T-cell (primary cell): Measurements from ENCODE around the gene BPIFB2. TPM values are rescaled to one million over a fixed set of nuclear protein-coding genes. Genes with fewer than 3 reads are reported as not detected.

Experiments
- ATAC-seq, 4 experiments: fragments of 200-7000 bp in 3 of 4; fragments of 150-1000 bp in 1 of 4; cut with Tn5 transposase; replicated peaks in 1 of 4; 1 replicate in 3 of 4; 2 replicates in 1 of 4; pipeline ENCODE4 v1.10.0; 2021; ENCODE audit warnings: moderate library complexity in 3 of 4, mild to moderate bottlenecking in 2 of 4, moderate number of reproducible peaks in 1 of 4
- CTCF ChIA-PET, 2 donors: fragments of 300-600 bp; sonication (Branson Sonifier 250); formaldehyde crosslinking; loops; one replicate each; lab custom pipeline; 2022; ENCODE audit warnings: antibody characterized with exemption in 2 of 2; lab: Charles Lee
- POLR2A ChIA-PET, 2 donors: fragments of 300-600 bp; sonication (Branson Sonifier 250); formaldehyde crosslinking; loops; one replicate each; lab custom pipeline; 2022; ENCODE audit warnings: antibody characterized with exemption in 2 of 2; lab: Charles Lee
- DNase-seq, 35 experiments: peaks; one replicate each; pipeline versions ENCODE4 v3.0.0 to v3.0.0-alpha.2; 2013 to 2023
- H3K27ac ChIP-seq: one replicate; pipeline ENCODE4 v1.5.1; 2013; ENCODE audit warnings: low read length
- H3K27me3 ChIP-seq, 2 experiments: replicated peaks in 1 of 2; 1 replicate in 1 of 2; 2 replicates in 1 of 2; pipeline versions ENCODE4 v1.6.1 to v1.7.0; 2013; ENCODE audit warnings: low read length in 1 of 2, mixed read lengths in 1 of 2; ENCODE audit not compliant: control insufficient read depth in 2 of 2, insufficient read depth in 2 of 2; ENCODE audit errors: extremely low read depth in 1 of 2
- H3K36me3 ChIP-seq, 2 donors: 1 replicate in 1 of 2; 2 replicates in 1 of 2; pipeline versions ENCODE4 v1.6.1 to v1.7.0; 2013; ENCODE audit warnings: low read length in 1 of 2; ENCODE audit not compliant: control insufficient read depth in 2 of 2, insufficient read depth in 1 of 2; ENCODE audit errors: extremely low read depth in 1 of 2
- H3K4me1 ChIP-seq, 2 experiments: 1 replicate in 1 of 2; 2 replicates in 1 of 2; pipeline versions ENCODE4 v1.6.1 to v1.7.0; 2013; ENCODE audit warnings: low read length in 2 of 2, mixed read lengths in 1 of 2; ENCODE audit not compliant: insufficient read depth in 2 of 2, control insufficient read depth in 1 of 2; ENCODE audit errors: extremely low read depth in 1 of 2
- H3K4me3 ChIP-seq, 2 donors: 1 replicate in 1 of 2; 2 replicates in 1 of 2; pipeline versions ENCODE4 v1.5.1 to v1.7.0; 2013; ENCODE audit warnings: mild to moderate bottlenecking in 2 of 2, low read length in 1 of 2, moderate library complexity in 1 of 2; ENCODE audit not compliant: control insufficient read depth in 1 of 2; ENCODE audit errors: extremely low read depth in 1 of 2
- H3K9me3 ChIP-seq: 2 replicates; pipeline ENCODE4 v1.7.0; 2013
- H3K27ac Mint-ChIP-seq, 2 donors: one replicate each; pipeline ENCODE4 v1.8.0; 2020 to 2021; ENCODE audit warnings: mild to moderate bottlenecking in 2 of 2, mixed read lengths in 2 of 2
- H3K27me3 Mint-ChIP-seq, 2 donors: one replicate each; pipeline ENCODE4 v1.8.0; 2021 to 2022; ENCODE audit warnings: mixed read lengths in 2 of 2
- H3K36me3 Mint-ChIP-seq: one replicate; pipeline ENCODE4 v1.8.0; 2021; ENCODE audit warnings: mixed read lengths
- H3K4me1 Mint-ChIP-seq, 3 donors: one replicate each; pipeline ENCODE4 v1.8.0; 2020 to 2022; ENCODE audit warnings: mixed read lengths in 3 of 3, mild to moderate bottlenecking in 1 of 3
- H3K4me3 Mint-ChIP-seq, 3 donors: one replicate each; pipeline ENCODE4 v1.8.0; 2020 to 2022; ENCODE audit warnings: mild to moderate bottlenecking in 3 of 3, mixed read lengths in 3 of 3, moderate library complexity in 3 of 3
- H3K9me3 Mint-ChIP-seq, 3 donors: one replicate each; pipeline ENCODE4 v1.8.0; 2020 to 2022; ENCODE audit warnings: mixed read lengths in 3 of 3
- WGBS: methylation state at CpG from one replicate; pipeline ENCODE4 v1.1.5; 2013; ENCODE audit warnings: missing lambda C conversion rate; ENCODE audit not compliant: insufficient coverage; 5-methylcytosine and 5-hydroxymethylcytosine counted together
- total RNA-seq, 35 experiments: library from RNA in 6 of 35; stranded (reverse) in 6 of 35; fragments of 120-200 nt in 1 of 35; gene quantifications; one replicate each; pipeline versions ENCODE4 v1.2.1 to v1.2.4 and lab custom pipeline; 2013 to 2026

BPIFB2 gene
- total RNA-seq, 5 donors from 2014 or later (not counting 1 experiment from before 2014, with no cell fraction given): 0.16 to 0.29 (median 0.22) TPM; not detected in 2

GRCh38 chr20:32966382-32966781 is 41.1 kb upstream of the BPIFB2 start:
- ChIA-PET CTCF (interaction anchor here (1.3 to 1.4 kb wide), 2 partner anchors 22 kb away, joined by 3 read pairs; no protein-coding TSS in a partner anchor), POLR2A (interaction anchor here in 1 of 2 donors (0.6 kb wide), 1 partner anchor 66 kb away, joined by 3 read pairs; no protein-coding TSS in a partner anchor)
- Mint-ChIP-seq H3K27ac (no peak overlapping the region), H3K27me3 (no peaks in the 10 kb centered on the region), H3K4me1 (peaks cover 28 to 92% (median 88%) of the 10 kb centered on the region in 3 donors), H3K4me3 (no peak overlapping the region), H3K36me3 (no peaks in the 10 kb centered on the region), H3K9me3 (no peaks in the 10 kb centered on the region)
- ATAC-seq: no peak
- Histone ChIP-seq H3K27ac (peak overlapping the region; percentile 98), H3K4me1 (peaks cover 76 to 91% of the 10 kb centered on the region in 2 experiments), H3K9me3 (no peaks in the 10 kb centered on the region), H3K36me3 (no peaks in the 10 kb centered on the region), H3K4me3 (no peak overlapping the region), H3K27me3 (no peaks in the 10 kb centered on the region)
- WGBS: 80% methylated on average over 1 of the region's 4 CpGs
- peak in 2 of 35 experiments; percentile 12 to 17 for DNase-seq

- peak overlapping the region; percentile 98 for H3K27ac ChIP-seq
- peaks cover 81 to 94% of the 10 kb centered on the region in 2 experiments for H3K4me1 ChIP-seq
- H3K36me3 ChIP-seq: no peaks in the 10 kb centered on the region
- Mint-ChIP-seq H3K4me1 (peaks cover 21 to 85% (median 82%) of the 10 kb centered on the region in 3 donors), H3K36me3 (no peaks in the 10 kb centered on the region), H3K27ac (no peak overlapping the region), H3K9me3 (no peaks in the 10 kb centered on the region), H3K4me3 (peak overlapping the region in 2 of 3 donors; percentile 57 to 65), H3K27me3 (no peaks in the 10 kb centered on the region)
- POLR2A ChIA-PET: interaction anchor here (0.5 to 0.6 kb wide), 3 partner anchors 21 to 154 kb away, joined by 3 read pairs; no protein-coding TSS in a partner anchor
- no peaks in the 10 kb centered on the region for H3K27me3 ChIP-seq
- ATAC-seq: peak; percentile 38 to 66 (median 57)
- DNase-seq: peak in 34 of 35 experiments; percentile 42 to 89 (median 66)
- CTCF ChIA-PET: interaction anchor here (0.6 to 2.2 kb wide), 4 partner anchors 21 to 295 kb away, joined by 3 to 11 read pairs (median 3); no protein-coding TSS in a partner anchor
- WGBS: 8% methylated on average over 7 of the region's 16 CpGs
- H3K9me3 ChIP-seq: no peaks in the 10 kb centered on the region
- H3K4me3 ChIP-seq: peak overlapping the region; percentile 13 to 23
These were observed 40.4 kb upstream of the BPIFB2 start for GRCh38 chr20:32966881-32967781.

GRCh38 chr20:32967961-32968457 is 39.5 kb upstream of the BPIFB2 start:
- ATAC-seq: peak in 2 of 4 experiments; percentile 9 to 46
- H3K27ac ChIP-seq: peak overlapping the region; percentile 98
- H3K4me3 Mint-ChIP-seq: peak overlapping the region in 2 of 3 donors; percentile 42 to 53
- H3K36me3 Mint-ChIP-seq: no peaks in the 10 kb centered on the region
- H3K27ac Mint-ChIP-seq: no peak overlapping the region
- H3K36me3 ChIP-seq: no peaks in the 10 kb centered on the region
- no peaks in the 10 kb centered on the region for H3K27me3 Mint-ChIP-seq
- H3K27me3 ChIP-seq: no peaks in the 10 kb centered on the region
- CTCF ChIA-PET: interaction anchor here (0.6 to 2.2 kb wide), 5 partner anchors 22 to 295 kb away, joined by 3 to 11 read pairs (median 3); no protein-coding TSS in a partner anchor
- POLR2A ChIA-PET: interaction anchor here in 1 of 2 donors (0.5 kb wide), 2 partner anchors 22 to 154 kb away, joined by 3 read pairs; no protein-coding TSS in a partner anchor
- peaks cover 15 to 76% (median 74%) of the 10 kb centered on the region in 3 donors for H3K4me1 Mint-ChIP-seq
- peaks cover 83 to 97% of the 10 kb centered on the region in 2 experiments for H3K4me1 ChIP-seq
- no peaks in the 10 kb centered on the region for H3K9me3 Mint-ChIP-seq
- DNase-seq: peak in 33 of 35 experiments; percentile 32 to 85 (median 61)
- no peaks in the 10 kb centered on the region for H3K9me3 ChIP-seq
- peak overlapping the region in 1 of 2 donors; percentile 13 for H3K4me3 ChIP-seq
- WGBS: 25% methylated on average over 9 of the region's 16 CpGs

GRCh38 chr20:32968478-32969241 is 38.8 kb upstream of the BPIFB2 start:
- ChIA-PET CTCF (interaction anchor here (0.7 to 2.2 kb wide), 2 partner anchors 23 to 72 kb away, joined by 3 to 11 read pairs; no protein-coding TSS in a partner anchor), POLR2A (no interaction called here)
- no peaks in the 10 kb centered on the region for H3K9me3 Mint-ChIP-seq
- peak overlapping the region in 1 of 3 donors; percentile 29 for H3K4me3 Mint-ChIP-seq
- no peaks in the 10 kb centered on the region for H3K36me3 Mint-ChIP-seq
- H3K4me1 ChIP-seq: peaks cover 84 to 97% of the 10 kb centered on the region in 2 experiments
- WGBS: 43% methylated on average over 4 of the region's 19 CpGs
- DNase-seq: peak in 5 of 35 experiments; percentile 14 to 45 (median 29)
- no peaks in the 10 kb centered on the region for H3K36me3 ChIP-seq
- H3K27me3 Mint-ChIP-seq: no peaks in the 10 kb centered on the region
- no peaks in the 10 kb centered on the region for H3K9me3 ChIP-seq
- H3K4me1 Mint-ChIP-seq: peaks cover 8 to 70% (median 68%) of the 10 kb centered on the region in 3 donors
- H3K4me3 ChIP-seq: no peak overlapping the region
- H3K27me3 ChIP-seq: no peaks in the 10 kb centered on the region
- H3K27ac ChIP-seq: peak overlapping the region; percentile 98
- no peak overlapping the region for H3K27ac Mint-ChIP-seq
- ATAC-seq: no peak

GRCh38 chr20:32969356-32970114 is 38.0 kb upstream of the BPIFB2 start:
- WGBS: 81% methylated on average over 7 of the region's 13 CpGs
- Mint-ChIP-seq H3K27ac (no peak overlapping the region), H3K27me3 (no peaks in the 10 kb centered on the region), H3K4me1 (peaks cover 2 to 64% (median 63%) of the 10 kb centered on the region in 3 donors), H3K9me3 (no peaks in the 10 kb centered on the region), H3K36me3 (no peaks in the 10 kb centered on the region), H3K4me3 (no peak overlapping the region)
- Histone ChIP-seq H3K4me3 (no peak overlapping the region), H3K27ac (peak overlapping the region; percentile 98), H3K36me3 (no peaks in the 10 kb centered on the region), H3K4me1 (peaks cover 91 to 100% of the 10 kb centered on the region in 2 experiments), H3K27me3 (no peaks in the 10 kb centered on the region), H3K9me3 (no peaks in the 10 kb centered on the region)
- ATAC-seq: no peak
- ChIA-PET CTCF (no interaction called here), POLR2A (no interaction called here)
- DNase-seq: peak in 2 of 35 experiments; percentile 5 to 12
